Measurements from ENCODE around the gene AGO4.
"Not testable (repeated sequence)": the region's sequence is repeated elsewhere in the genome, so short reads cannot be mapped to it uniquely, and the experiment has no call there.

Gene AGO4

DNA sequence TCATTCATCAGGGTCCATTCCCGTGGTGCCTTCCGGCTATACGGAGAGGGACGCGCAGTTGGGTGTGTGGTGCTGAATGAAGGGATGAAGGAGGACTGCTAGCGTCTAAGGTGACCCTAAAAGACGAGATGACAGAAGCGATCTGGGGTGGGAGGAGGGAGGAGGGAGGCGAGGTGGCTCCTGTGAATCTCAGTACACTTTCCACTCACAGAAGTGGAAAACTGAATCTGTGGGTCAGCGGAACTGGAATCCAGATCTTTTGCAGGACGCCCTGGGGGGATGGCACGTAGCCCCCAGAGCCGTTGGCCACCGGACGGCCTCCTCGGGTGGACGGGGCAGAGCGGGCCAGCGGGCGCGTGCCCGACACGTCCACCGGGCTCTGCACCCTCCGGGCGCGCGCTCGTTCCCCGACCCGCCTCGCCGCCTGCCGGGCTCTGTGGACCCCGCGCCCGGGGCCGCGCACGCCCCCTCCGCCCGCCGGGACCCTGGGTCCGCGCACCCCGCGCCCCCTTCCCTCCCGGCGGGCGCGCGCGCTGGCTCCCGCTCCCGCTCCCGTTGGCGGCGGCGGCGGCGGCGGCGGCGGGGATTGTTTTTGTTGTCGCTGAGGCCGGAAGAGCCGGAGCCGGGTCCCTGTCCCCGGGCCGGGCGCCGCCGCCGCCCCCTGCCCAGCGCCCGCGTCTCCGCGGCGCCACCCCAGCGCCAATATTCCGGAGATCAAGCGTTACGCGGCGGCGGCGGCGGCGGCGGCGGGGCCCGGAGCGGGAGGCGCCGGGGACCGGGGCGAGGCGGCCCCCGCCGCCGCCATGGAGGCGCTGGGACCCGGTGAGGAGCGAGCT lies at the start of gene AGO4:
Gene AGO4, plus strand, starts transcription at position 403 of the 836 bp plus-strand sequence. Its CDS starts 401 bp downstream, at position 804.
- DNase-seq (ENCODE audit: extremely low read depth in 1 of 2, low read depth in 1 of 2): peak in 1 of 2 donors; percentile 10

DNA sequence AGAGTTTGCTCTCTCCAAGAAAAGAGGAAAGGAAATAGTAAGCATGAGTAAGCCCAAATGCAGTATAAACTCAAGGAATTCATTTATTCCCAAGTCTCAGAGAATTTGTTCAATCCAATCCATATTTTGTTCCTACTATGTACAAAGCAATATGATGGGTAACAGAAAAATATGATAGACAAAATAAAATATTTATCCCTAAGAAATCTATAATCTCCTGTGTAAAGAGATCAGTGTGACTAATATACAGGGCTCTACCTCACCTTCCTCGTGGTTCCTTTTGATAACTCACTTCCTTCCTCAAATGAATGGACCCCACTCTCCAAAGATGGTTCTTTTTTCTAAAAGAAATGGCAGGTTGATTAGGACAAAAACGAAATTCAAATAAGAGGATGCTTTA lies 45.7 kb upstream of the AGO4 start:
- no peak for DNase-seq (ENCODE audit: extremely low read depth in 1 of 2, low read depth in 1 of 2)

DNA sequence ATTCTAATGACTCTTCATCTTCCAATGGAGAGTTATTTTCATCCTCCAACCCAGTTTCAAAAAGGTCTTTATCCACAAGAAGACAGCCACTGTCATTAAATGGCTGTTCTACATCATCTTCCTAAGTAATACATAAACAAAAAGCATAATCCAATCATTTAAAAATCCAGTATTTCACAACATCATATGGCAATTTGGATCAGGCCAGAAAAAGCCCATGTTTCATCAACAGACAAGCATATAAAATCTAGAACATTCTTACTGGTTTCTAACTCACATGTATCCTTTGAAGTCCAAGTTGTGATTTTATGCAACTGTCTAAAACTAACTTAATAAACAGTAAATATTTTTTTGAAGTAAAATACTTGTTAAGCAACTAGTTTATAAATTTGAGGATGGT lies 44.6 kb upstream of the AGO4 start:
- DNase-seq (ENCODE audit: extremely low read depth in 1 of 2, low read depth in 1 of 2): no peak

GRCh38 chr1:35764283-35764682 lies 43.5 kb upstream of the AGO4 start:
- no peak for DNase-seq (ENCODE audit: extremely low read depth in 1 of 2, low read depth in 1 of 2)

GRCh38 chr1:35768350-35769187 lies 39.2 kb upstream of the AGO4 start:
- DNase-seq (ENCODE audit: extremely low read depth in 1 of 2, low read depth in 1 of 2): no peak

- peak; percentile 70 to 82 for DNase-seq (ENCODE audit: extremely low read depth in 1 of 2, low read depth in 1 of 2)
Observed at GRCh38 chr1:35769188-35769758, 38.5 kb upstream of the AGO4 start.

DNA sequence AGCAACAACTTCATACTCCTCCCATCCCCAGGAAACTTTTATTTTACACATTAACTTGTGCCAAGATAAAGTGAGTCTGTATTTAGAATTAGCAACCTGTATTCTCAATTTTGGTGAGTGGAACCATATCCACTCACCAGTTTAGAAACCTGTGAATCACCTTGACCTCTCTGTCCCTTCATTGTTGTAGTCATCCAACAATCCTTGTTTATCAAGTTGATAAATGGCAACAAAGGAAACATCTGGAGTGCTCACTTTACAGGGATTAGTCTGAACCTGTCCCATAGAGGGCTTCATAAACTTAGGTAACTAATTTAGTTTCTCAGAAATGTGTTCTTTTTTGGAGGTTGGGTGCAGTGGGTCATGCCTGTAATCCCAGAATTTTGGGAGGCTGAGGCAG lies 34.1 kb upstream of the AGO4 start:
- DNase-seq (ENCODE audit: extremely low read depth in 1 of 2, low read depth in 1 of 2): no peak

DNA sequence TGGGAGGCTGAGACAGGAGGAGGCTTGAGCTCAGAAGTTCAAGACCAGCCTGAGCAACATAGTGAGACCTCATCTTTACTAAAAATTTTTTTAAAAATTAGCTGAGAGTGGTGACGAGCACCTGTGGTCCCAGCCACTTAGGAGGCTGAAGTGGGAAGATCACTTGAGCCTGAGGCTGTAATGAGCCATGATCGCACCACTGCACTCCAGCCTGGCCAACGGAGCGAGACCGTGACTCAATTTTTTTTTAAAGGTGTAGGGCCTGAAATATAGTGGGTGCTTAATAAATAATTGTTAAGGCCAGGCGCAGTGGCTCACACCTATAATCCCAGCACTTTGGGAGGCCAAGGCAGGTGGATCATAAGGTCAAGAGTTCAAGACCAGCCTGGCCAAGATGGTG lies 31.6 kb upstream of the AGO4 start:
- not testable (repeated sequence) for DNase-seq (ENCODE audit: extremely low read depth in 1 of 2, low read depth in 1 of 2)

DNA sequence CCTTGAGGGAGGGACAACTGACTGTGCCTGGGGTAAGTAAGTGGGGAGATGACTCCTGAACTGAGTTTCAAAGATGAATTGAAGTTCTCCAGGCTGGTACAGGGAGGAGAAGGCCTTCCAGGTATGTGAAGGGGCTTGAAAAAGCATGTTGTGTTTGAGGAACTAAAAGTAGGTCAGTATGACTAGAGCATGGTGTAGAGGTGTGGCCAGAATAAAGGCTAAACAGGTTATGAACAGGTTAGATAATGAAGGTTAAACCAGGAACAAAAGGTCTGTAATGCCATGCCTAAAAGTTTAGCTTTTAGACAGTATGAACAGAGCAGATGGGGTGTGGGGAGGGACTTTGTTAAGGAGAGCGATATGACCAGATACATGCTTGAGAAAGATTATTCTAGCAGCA lies 30.7 kb upstream of the AGO4 start:
- DNase-seq (ENCODE audit: extremely low read depth in 1 of 2, low read depth in 1 of 2): no peak

- DNase-seq (ENCODE audit: extremely low read depth in 1 of 2, low read depth in 1 of 2): no peak
Observed at GRCh38 chr1:35783055-35783583, 24.7 kb upstream of the AGO4 start.

- not testable (repeated sequence) for DNase-seq (ENCODE audit: extremely low read depth in 1 of 2, low read depth in 1 of 2)
Observed at GRCh38 chr1:35784364-35784763, 23.5 kb upstream of the AGO4 start.

- DNase-seq (ENCODE audit: extremely low read depth in 1 of 2, low read depth in 1 of 2): no peak
Observed at GRCh38 chr1:35788139-35788538, 19.7 kb upstream of the AGO4 start.

DNA sequence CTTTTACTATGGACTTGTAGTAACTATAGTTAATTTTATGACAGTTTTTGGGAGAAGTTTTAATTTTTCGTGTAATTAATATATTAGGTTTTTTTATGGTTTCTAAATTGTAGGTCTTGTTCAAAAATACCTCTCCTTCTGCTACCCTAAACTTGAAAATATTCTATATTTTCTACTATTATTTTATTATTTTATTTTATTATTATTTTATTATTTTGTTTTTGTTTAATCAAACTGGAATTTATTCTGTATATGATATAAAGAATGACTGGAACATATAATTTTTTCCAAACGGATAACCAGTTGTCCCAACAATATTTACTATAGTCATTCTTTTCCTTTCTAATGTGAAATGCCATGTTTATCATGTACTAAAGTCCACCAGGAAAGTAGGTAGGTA lies 17.1 kb upstream of the AGO4 start:
- no peak for DNase-seq (ENCODE audit: extremely low read depth in 1 of 2, low read depth in 1 of 2)

GRCh38 chr1:35795295-35795694 lies 12.5 kb upstream of the AGO4 start:
- no peak for DNase-seq (ENCODE audit: extremely low read depth in 1 of 2, low read depth in 1 of 2)

- no peak for DNase-seq (ENCODE audit: extremely low read depth in 1 of 2, low read depth in 1 of 2)
Observed at GRCh38 chr1:35797380-35797779, 10.4 kb upstream of the AGO4 start.

DNA sequence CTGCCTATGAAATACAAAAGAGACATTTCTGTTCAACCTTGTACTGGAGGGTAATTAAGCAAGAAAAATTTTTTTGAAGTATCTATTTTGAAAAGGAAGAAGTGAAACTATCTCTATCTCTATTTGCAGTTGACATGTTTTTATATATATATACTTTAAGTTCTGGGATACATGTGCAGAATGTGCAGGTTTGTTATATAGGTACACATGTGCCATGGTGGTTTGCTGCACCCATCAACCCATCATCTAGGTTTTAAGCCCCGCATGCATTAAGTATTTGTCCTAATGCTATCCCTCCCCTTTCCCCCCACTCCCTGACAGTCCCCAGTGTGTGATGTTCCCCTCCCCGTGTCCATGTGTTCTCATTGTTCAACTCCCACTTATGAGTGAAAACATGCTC lies 9.8 kb upstream of the AGO4 start:
- DNase-seq (ENCODE audit: extremely low read depth in 1 of 2, low read depth in 1 of 2): not testable (repeated sequence)

- not testable (repeated sequence) for DNase-seq (ENCODE audit: extremely low read depth in 1 of 2, low read depth in 1 of 2)
Observed at GRCh38 chr1:35800167-35800887, 7.5 kb upstream of the AGO4 start.

DNA sequence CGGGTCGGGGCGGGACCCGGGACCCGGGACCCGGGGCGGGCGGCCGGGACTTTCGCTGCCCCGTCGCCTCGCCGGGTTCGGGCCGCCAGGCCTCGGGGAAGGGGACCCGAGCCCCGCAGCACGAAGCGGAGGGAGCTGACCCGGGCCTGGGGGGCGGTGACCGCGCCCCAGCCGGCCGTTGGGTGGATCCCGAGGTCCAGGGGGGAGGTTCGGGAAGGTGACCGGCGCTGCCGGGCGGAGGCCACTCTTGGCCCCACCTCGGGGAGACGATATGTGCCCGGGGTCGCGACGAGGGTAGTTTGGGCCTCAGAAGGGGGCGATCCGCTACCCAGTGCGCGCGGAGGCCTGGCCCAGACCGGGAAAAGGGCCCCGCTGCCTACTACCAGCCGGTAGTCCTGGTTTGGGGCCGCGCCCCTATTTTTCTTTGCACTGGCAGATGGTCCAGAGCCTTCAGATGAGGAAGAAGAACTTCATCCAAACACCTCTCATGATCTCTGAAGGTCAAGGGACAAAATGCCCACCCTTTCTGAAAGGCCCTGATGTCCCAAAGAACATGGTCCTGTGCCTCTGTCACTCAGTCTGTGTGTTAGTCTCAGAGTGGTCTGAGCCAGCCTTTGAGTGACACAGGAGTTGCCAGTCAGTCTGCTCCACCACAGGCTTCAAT lies 766 bp downstream of the AGO4 start:
- no peak for DNase-seq (ENCODE audit: extremely low read depth in 1 of 2, low read depth in 1 of 2)

DNA sequence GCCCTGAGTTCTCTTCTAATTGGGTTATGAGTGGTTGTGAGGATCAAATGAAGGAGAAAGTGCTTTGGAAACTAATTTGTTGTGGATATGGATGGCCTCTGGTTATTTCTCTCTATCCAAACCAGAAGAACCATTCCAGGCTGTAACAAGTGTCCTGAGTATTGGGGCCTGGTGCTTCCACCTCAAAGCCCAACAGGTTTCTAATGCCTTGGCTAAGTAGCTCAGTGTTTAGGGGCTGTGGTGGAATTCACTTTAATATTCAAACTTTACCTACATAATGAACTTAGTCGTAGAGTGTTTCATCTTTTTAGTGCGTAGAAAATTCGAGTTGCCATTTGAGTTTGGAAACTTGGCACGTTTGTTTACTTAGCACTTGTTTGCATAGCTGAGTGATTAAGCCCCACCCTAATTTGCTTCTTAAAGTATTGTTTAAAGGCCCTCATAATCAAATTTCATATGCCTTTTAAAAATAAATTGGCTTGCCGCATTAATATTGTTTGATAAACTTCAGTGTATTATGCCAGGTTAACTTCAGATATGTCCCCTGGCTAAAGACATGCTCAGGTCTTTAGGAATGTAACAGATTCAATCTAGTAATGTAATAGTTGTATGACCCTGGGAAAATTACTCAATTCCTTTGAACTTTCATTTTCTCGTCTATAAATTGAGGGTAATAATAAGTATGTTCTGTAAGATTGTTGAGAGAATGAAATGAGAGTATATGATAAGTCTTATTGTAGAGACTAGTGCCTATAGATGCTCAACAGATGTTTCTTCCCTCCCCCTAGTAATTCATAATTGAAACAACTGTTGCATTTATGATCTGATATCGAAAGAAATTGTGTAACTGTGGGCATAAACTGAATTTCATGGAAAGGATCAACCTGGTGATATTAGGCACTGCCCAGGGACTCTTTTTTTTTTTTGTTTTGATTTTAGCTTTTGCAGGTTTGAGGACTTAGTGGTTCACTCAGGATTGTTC lies 1.6 kb downstream of the AGO4 start:
- no peak for DNase-seq (ENCODE audit: extremely low read depth in 1 of 2, low read depth in 1 of 2)
